HEK293 (cell line): ENCODE data around the gene ZNF438.

Source experiments
- CTCF ChIA-PET: fragments of 350-600 bp; formaldehyde crosslinking; extraction: SDS; loops from one replicate; lab custom pipeline; 2021; ENCODE audit warnings: antibody characterized with exemption; lab: Yijun Ruan, JAX
- POLR2A ChIA-PET: fragments of 300-600 bp; formaldehyde crosslinking; extraction: SDS; loops from one replicate; lab custom pipeline; 2020; ENCODE audit warnings: antibody characterized with exemption, inconsistent platforms; lab: Yijun Ruan, JAX
- H3K27ac ChIP-seq: fragments of 200-500 bp; sonication (Bioruptor generic); 2 replicates; pipeline ENCODE4 v1.5.1; 2014; ENCODE audit warnings: low read depth, low read length, control low read depth, inconsistent platforms; ENCODE audit errors: extremely low read depth
- H3K36me3 ChIP-seq, 2 experiments: fragments of 200-500 bp in 1 of 2; sonication (Bioruptor generic) in 1 of 2; 1 replicate in 1 of 2; 2 replicates in 1 of 2; pipeline ENCODE4 v1.5.1; 2014 to 2017; ENCODE audit warnings: inconsistent platforms in 2 of 2, low read length in 2 of 2; ENCODE audit not compliant: control insufficient read depth in 2 of 2, insufficient read depth in 1 of 2
- H3K4me1 ChIP-seq: fragments of 200-500 bp; sonication (Bioruptor generic); 2 replicates; pipeline ENCODE4 v1.5.1; 2014; ENCODE audit warnings: mild to moderate bottlenecking, low read length, inconsistent platforms; ENCODE audit not compliant: control insufficient read depth, insufficient read depth
- H3K4me3 ChIP-seq: 2 replicates; pipeline ENCODE4 v1.5.1; 2011; ENCODE audit warnings: low read depth, mild to moderate bottlenecking, control low read depth, low read length, moderate library complexity
- H3K9me3 ChIP-seq: fragments of 200-500 bp; sonication (Bioruptor generic); 2 replicates; pipeline ENCODE4 v1.5.1; 2014; ENCODE audit warnings: low read depth, low read length, inconsistent platforms; ENCODE audit not compliant: control insufficient read depth, insufficient read depth
- GLI2 ChIP-seq: fragments of 450-650 bp; formaldehyde crosslinking; IDR thresholded peaks from 2 replicates; pipeline ENCODE4; 2017; ENCODE audit warnings: missing biosample characterization, missing genetic modification characterization, low read depth, borderline replicate concordance
- KLF16 ChIP-seq: fragments of 450-650 bp; formaldehyde crosslinking; IDR thresholded peaks from 2 replicates; pipeline ENCODE4 v1.5.1; 2017; ENCODE audit warnings: missing biosample characterization, missing genetic modification characterization
- SALL2 ChIP-seq: fragments of 450-650 bp; formaldehyde crosslinking; IDR thresholded peaks from 2 replicates; pipeline ENCODE4 v1.5.0; 2017; ENCODE audit warnings: missing biosample characterization, mild to moderate bottlenecking, missing genetic modification characterization, borderline replicate concordance
- SCRT1 ChIP-seq: fragments of 450-650 bp; formaldehyde crosslinking; IDR thresholded peaks from 2 replicates; pipeline ENCODE4 v1.5.1; 2016; ENCODE audit warnings: missing biosample characterization, missing genetic modification characterization, borderline replicate concordance
- SETDB1 ChIP-seq: IDR thresholded peaks from one replicate; pipeline ENCODE4 v1.6.1; 2017; ENCODE audit warnings: mild to moderate bottlenecking, low read length, moderate library complexity, mixed read lengths; ENCODE audit not compliant: insufficient read length
- SP3 ChIP-seq: fragments of 450-650 bp; formaldehyde crosslinking; IDR thresholded peaks from 2 replicates; pipeline ENCODE4 v1.5.1; 2016; ENCODE audit warnings: missing biosample characterization, missing genetic modification characterization
- ZBTB44 ChIP-seq: fragments of 450-650 bp; IDR thresholded peaks from 2 replicates; pipeline ENCODE4 v1.5.1; 2018; ENCODE audit warnings: missing biosample characterization, mild to moderate bottlenecking, missing genetic modification characterization
- ZBTB49 ChIP-seq: fragments of 450-650 bp; formaldehyde crosslinking; IDR thresholded peaks from 2 replicates; pipeline ENCODE4 v1.5.1; 2016; ENCODE audit warnings: missing biosample characterization, missing genetic modification characterization, low read depth
- ZFP69B ChIP-seq: fragments of 450-650 bp; formaldehyde crosslinking; IDR thresholded peaks from 2 replicates; pipeline ENCODE4 v1.5.1; 2016; ENCODE audit warnings: missing biosample characterization, missing genetic modification characterization
- ZNF146 ChIP-seq: fragments of 450-650 bp; formaldehyde crosslinking; IDR thresholded peaks from 2 replicates; pipeline ENCODE4 v1.5.1; 2016; ENCODE audit warnings: missing biosample characterization, missing genetic modification characterization
- ZNF148 ChIP-seq: fragments of 450-650 bp; formaldehyde crosslinking; IDR thresholded peaks from 2 replicates; pipeline ENCODE4 v1.5.0; 2017; ENCODE audit warnings: missing biosample characterization, missing genetic modification characterization, borderline replicate concordance
- ZNF174 ChIP-seq: fragments of 450-650 bp; formaldehyde crosslinking; IDR thresholded peaks from 2 replicates; pipeline ENCODE4 v1.5.0; 2017; ENCODE audit warnings: missing biosample characterization, mild to moderate bottlenecking, missing genetic modification characterization
- ZNF184 ChIP-seq: fragments of 450-650 bp; IDR thresholded peaks from 2 replicates; pipeline ENCODE4 v1.5.1; 2018; ENCODE audit warnings: missing biosample characterization, mild to moderate bottlenecking, missing genetic modification characterization
- ZNF19 ChIP-seq: fragments of 450-650 bp; formaldehyde crosslinking; IDR thresholded peaks from 2 replicates; pipeline ENCODE4; 2016; ENCODE audit warnings: missing biosample characterization, missing genetic modification characterization, low read depth
- ZNF24 ChIP-seq: fragments of 450-650 bp; formaldehyde crosslinking; IDR thresholded peaks from 2 replicates; pipeline ENCODE4 v1.5.1; 2016; ENCODE audit warnings: missing biosample characterization, missing genetic modification characterization
- ZNF561 ChIP-seq: fragments of 450-650 bp; IDR thresholded peaks from 2 replicates; pipeline ENCODE4 v1.5.1; 2018; ENCODE audit warnings: missing biosample characterization, missing genetic modification characterization, borderline replicate concordance
- ZNF610 ChIP-seq: fragments of 450-650 bp; formaldehyde crosslinking; IDR thresholded peaks from 2 replicates; pipeline ENCODE4 v1.5.1; 2016; ENCODE audit warnings: missing biosample characterization, missing genetic modification characterization, borderline replicate concordance
- ZNF692 ChIP-seq: fragments of 450-650 bp; formaldehyde crosslinking; IDR thresholded peaks from 2 replicates; pipeline ENCODE4 v1.5.1; 2016; ENCODE audit warnings: missing biosample characterization, missing genetic modification characterization
- ZSCAN23 ChIP-seq: fragments of 450-650 bp; formaldehyde crosslinking; IDR thresholded peaks from 2 replicates; pipeline ENCODE4 v1.5.1; 2016; ENCODE audit warnings: missing biosample characterization, missing genetic modification characterization
- TF ChIP-seq, protein P1 (sequence below): fragments of 450-650 bp; formaldehyde crosslinking; IDR thresholded peaks from 2 replicates; pipeline ENCODE4; 2016; ENCODE audit warnings: missing biosample characterization, missing genetic modification characterization
- TF ChIP-seq, protein P2 (sequence below): fragments of 450-650 bp; formaldehyde crosslinking; IDR thresholded peaks from 2 replicates; pipeline ENCODE4 v1.5.1; 2016; ENCODE audit warnings: missing biosample characterization, missing genetic modification characterization

ZNF438 gene

DNA sequence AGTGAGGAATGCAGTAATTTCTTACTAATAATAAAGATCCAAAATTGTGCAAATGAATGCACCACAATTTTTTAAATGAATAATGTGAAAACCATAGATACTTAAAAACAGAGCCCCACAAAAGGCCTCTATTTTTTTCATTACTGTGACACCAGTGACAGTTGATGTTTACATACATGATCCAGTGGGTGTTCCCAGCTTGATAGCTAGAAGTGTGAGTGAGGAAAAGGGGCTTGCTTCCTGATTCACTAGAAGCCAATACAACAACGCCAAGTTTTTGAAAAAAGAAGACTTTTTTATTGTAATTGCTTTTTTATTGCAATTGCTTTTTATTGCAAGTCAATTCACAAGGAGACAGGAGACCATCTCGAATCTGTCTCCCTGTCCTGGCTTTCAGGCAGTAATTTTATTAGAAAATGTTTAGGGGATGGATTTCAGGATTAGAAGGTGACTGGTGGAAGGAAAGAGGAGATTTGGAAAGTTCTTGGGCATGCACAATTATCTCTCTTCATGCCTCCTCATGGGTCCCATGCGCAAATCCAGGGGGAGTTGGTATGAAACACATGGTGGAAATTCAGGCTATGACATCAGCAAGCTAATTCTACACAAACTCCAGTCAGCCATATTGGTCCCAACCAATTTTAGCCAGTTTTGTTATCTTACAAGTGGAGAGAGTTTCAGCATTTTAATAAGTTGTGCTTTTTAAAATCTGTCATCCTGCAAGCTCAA, 44.4 kb upstream of the ZNF438 start (continued):
- TF ChIP-seq, protein P1, sequence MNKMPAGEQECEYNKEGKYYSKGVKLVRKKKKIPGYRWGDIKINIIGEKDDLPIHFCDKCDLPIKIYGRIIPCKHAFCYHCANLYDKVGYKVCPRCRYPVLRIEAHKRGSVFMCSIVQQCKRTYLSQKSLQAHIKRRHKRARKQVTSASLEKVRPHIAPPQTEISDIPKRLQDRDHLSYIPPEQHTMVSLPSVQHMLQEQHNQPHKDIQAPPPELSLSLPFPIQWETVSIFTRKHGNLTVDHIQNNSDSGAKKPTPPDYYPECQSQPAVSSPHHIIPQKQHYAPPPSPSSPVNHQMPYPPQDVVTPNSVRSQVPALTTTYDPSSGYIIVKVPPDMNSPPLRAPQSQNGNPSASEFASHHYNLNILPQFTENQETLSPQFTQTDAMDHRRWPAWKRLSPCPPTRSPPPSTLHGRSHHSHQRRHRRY (tag by site-specific recombination): no peak
- no peak for TF ChIP-seq SALL2
- TF ChIP-seq ZNF610 (tag by site-specific recombination): no peak
- no peak for TF ChIP-seq ZFP69B (tag by site-specific recombination)
- TF ChIP-seq ZSCAN23 (tag by site-specific recombination): no peak
- TF ChIP-seq SETDB1: no peak

- no peak overlapping the region for H3K27ac ChIP-seq
- ChIA-PET POLR2A (interaction anchor here (1.2 kb wide), 1 partner anchor 44 kb away, joined by 8 read pairs; the partner anchor contains the start of gene ZNF438), CTCF (no interaction called here)
- no peak for TF ChIP-seq ZNF692 (tag by site-specific recombination)
- TF ChIP-seq ZNF184: no peak
- no peak for TF ChIP-seq ZNF561 (tag by site-specific recombination)
- no peak for TF ChIP-seq SCRT1
- no peak for TF ChIP-seq ZNF24
- TF ChIP-seq SP3 (tag by site-specific recombination): no peak
- TF ChIP-seq, protein P2, sequence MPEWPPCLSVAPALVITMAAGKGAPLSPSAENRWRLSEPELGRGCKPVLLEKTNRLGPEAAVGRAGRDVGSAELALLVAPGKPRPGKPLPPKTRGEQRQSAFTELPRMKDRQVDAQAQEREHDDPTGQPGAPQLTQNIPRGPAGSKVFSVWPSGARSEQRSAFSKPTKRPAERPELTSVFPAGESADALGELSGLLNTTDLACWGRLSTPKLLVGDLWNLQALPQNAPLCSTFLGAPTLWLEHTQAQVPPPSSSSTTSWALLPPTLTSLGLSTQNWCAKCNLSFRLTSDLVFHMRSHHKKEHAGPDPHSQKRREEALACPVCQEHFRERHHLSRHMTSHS (tag by site-specific recombination): no peak
- no peak for TF ChIP-seq ZNF146 (tag by site-specific recombination)
- no peak for TF ChIP-seq KLF16 (tag by site-specific recombination)
- H3K4me3 ChIP-seq: no peak overlapping the region
- no peaks in the 10 kb centered on the region for H3K4me1 ChIP-seq
- H3K36me3 ChIP-seq: no peaks in the 10 kb centered on the region
- H3K9me3 ChIP-seq: no peaks in the 10 kb centered on the region
These were observed 43.8 kb upstream of the ZNF438 start for GRCh38 chr10:31075434-31075833.

DNA sequence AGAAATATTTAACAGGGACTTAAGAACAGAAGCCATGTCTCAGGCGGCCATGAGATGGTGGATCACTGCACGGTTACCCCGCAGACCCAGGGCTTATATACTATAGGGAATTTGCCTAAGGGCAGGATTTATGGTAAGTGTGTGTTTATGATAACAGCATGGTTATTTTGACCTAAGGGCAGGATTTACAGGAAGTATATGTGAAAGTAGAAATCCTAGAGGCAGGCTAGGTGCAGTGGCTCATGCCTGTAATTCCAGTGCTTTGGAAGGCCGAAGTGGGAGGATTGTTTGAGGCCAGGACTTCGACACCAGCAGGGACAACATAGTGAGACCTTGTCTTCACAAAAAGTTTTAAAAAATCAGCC, 43.0 kb upstream of the ZNF438 start:
- no peak overlapping the region for H3K4me3 ChIP-seq
- no peaks in the 10 kb centered on the region for H3K9me3 ChIP-seq
- no peaks in the 10 kb centered on the region for H3K36me3 ChIP-seq
- POLR2A ChIA-PET: interaction anchor here (1.2 kb wide), 1 partner anchor 43 kb away, joined by 8 read pairs; the partner anchor contains the start of gene ZNF438
- H3K4me1 ChIP-seq: no peaks in the 10 kb centered on the region
- no peak overlapping the region for H3K27ac ChIP-seq
- CTCF ChIA-PET: interaction anchor here (0.7 to 3.2 kb wide), 2 partner anchors 9 to 270 kb away, joined by 3 to 12 read pairs; no protein-coding TSS in a partner anchor
- no peak for TF ChIP-seq ZNF19 (tag by site-specific recombination)
- no peak for TF ChIP-seq ZNF148 (tag by site-specific recombination)
- no peak for TF ChIP-seq ZNF174
- TF ChIP-seq ZFP69B (tag by site-specific recombination): no peak
- TF ChIP-seq ZBTB49 (tag by site-specific recombination): no peak
- TF ChIP-seq ZBTB44 (tag by site-specific recombination): no peak
- no peak for TF ChIP-seq GLI2
